KMS-11 (cell line): Measurements from ENCODE around the gene SLC35G6.
"Not testable (repeated sequence)": the region's sequence is repeated elsewhere in the genome, so short reads cannot be mapped to it uniquely, and the experiment has no call there.

Source experiments
- H2AFZ ChIP-seq: fragments of 200-600 bp; sonication (generic); 2 replicates; pipeline ENCODE4 v1.6.1; 2016; ENCODE audit warnings: antibody characterized with exemption, mixed run types, low read depth
- H3K27ac ChIP-seq: fragments of 200-600 bp; sonication (generic); 2 replicates; pipeline ENCODE4 v1.6.1; 2016; ENCODE audit warnings: mild to moderate bottlenecking, mixed run types
- H3K27me3 ChIP-seq: fragments of 200-600 bp; sonication (generic); 2 replicates; pipeline ENCODE4 v1.6.1; 2017; ENCODE audit warnings: mild to moderate bottlenecking, low read depth, mixed run types, moderate library complexity; ENCODE audit not compliant: insufficient read depth
- H3K36me3 ChIP-seq: fragments of 200-600 bp; sonication (generic); 2 replicates; pipeline ENCODE4 v1.6.1; 2017; ENCODE audit warnings: mild to moderate bottlenecking, mixed run types; ENCODE audit not compliant: insufficient read depth
- H3K4me1 ChIP-seq: fragments of 200-600 bp; sonication (generic); 2 replicates; pipeline ENCODE4 v1.6.1; 2016; ENCODE audit warnings: mild to moderate bottlenecking, low read depth, mixed run types; ENCODE audit not compliant: poor library complexity, severe bottlenecking
- H3K4me2 ChIP-seq: fragments of 200-600 bp; sonication (generic); 2 replicates; pipeline ENCODE4 v1.7.0; 2016; ENCODE audit warnings: mild to moderate bottlenecking, mixed run types
- H3K4me3 ChIP-seq: fragments of 200-600 bp; sonication (generic); IDR thresholded peaks from 2 replicates; pipeline ENCODE4 v1.6.1; 2017; ENCODE audit warnings: low read depth, low read length, mixed read lengths; ENCODE audit not compliant: insufficient read depth
- H3K79me2 ChIP-seq: fragments of 200-600 bp; sonication (generic); 2 replicates; pipeline ENCODE4 v1.6.1; 2016; ENCODE audit warnings: low read depth, mixed run types; ENCODE audit not compliant: insufficient read depth
- H3K9ac ChIP-seq: fragments of 200-600 bp; sonication (generic); 2 replicates; pipeline ENCODE4 v1.6.1; 2016; ENCODE audit warnings: mild to moderate bottlenecking, mixed run types
- H4K20me1 ChIP-seq: fragments of 200-600 bp; sonication (generic); 2 replicates; pipeline ENCODE4 v1.6.1; 2016; ENCODE audit warnings: mild to moderate bottlenecking, mixed run types; ENCODE audit not compliant: insufficient read depth
- CTCF ChIP-seq: fragments of 200-600 bp; sonication (generic); conservative IDR thresholded peaks from 2 replicates; pipeline ENCODE4 v1.6.1; 2017; ENCODE audit warnings: low read depth, mild to moderate bottlenecking, antibody characterized with exemption, low read length, moderate library complexity, mixed read lengths

The SLC35G6 gene

GRCh38 chr17:7482742-7483088 lies 1.5 kb downstream of the SLC35G6 start:
- H3K36me3 ChIP-seq, H3K4me3 ChIP-seq, H3K27me3 ChIP-seq, H2AFZ ChIP-seq, H4K20me1 ChIP-seq, H3K4me2 ChIP-seq, H3K4me1 ChIP-seq: not testable (repeated sequence)
- H3K9ac ChIP-seq: peak overlapping the region; percentile 97; the same call in 1 of the 2 replicates
- H3K27ac ChIP-seq: peak overlapping the region; percentile 97
- peaks cover 18% of the 10 kb centered on the region for H3K79me2 ChIP-seq

GRCh38 chr17:7483255-7484066 lies 2.2 kb downstream of the SLC35G6 start:
- no peaks in the 10 kb centered on the region for H3K36me3 ChIP-seq
- no peaks in the 10 kb centered on the region for H4K20me1 ChIP-seq
- H3K27me3 ChIP-seq: no peaks in the 10 kb centered on the region
- no peaks in the 10 kb centered on the region for H3K4me1 ChIP-seq
- H3K9ac ChIP-seq: peak overlapping the region; percentile 97
- peak overlapping the region; percentile 97 for H3K27ac ChIP-seq
- peak overlapping the region; percentile 29; the same call in 1 of the 2 replicates for H3K4me2 ChIP-seq
- H3K79me2 ChIP-seq: peaks cover 18% of the 10 kb centered on the region
- no peak overlapping the region for H3K4me3 ChIP-seq
- no peak overlapping the region for H2AFZ ChIP-seq
- TF ChIP-seq CTCF: no peak

DNA sequence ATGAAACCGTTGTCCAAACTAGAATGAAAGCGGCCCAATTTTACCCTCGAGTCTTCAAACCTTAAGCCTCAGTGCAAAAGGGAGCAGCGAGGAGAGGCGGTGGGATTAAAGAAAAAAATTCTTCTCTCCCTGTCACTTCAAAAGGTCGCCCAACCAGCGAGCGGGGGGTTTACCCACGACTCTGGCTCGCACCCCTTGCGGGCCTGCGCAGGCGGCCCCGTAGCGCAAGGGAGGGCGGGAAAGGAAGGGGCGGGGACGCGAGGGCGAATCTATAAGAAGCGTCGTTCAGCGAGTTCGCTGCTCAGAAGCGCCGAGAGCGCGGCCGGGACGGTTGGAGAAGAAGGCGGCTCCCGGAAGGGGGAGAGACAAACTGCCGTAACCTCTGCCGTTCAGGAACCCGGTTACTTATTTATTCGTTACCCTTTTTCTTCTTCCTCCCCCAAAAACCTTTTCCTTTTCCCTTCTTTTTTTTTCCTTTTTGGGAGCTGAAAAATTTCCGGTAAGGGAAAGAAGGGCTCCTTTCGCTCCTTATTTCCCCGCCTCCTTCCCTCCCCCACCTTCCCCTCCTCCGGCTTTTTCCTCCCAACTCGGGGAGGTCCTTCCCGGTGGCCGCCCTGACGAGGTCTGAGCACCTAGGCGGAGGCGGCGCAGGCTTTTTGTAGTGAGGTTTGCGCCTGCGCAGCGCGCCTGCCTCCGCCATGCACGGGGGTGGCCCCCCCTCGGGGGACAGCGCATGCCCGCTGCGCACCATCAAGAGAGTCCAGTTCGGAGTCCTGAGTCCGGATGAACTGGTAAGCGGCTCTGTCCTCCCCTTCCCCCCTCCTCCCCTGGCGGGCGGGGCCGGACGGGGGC lies 3.0 kb downstream of the SLC35G6 start, which contains the start of gene POLR2A:
Gene POLR2A (plus strand): TSS at position 300 of the 852 bp plus-strand sequence.
- Histone ChIP-seq H3K4me1 (no peaks in the 10 kb centered on the region), H2AFZ (no peak within 1 kb of the TSS), H3K36me3 (no peaks in the 10 kb centered on the region), H3K9ac (peak within 1 kb of the TSS; percentile 97), H4K20me1 (no peaks in the 10 kb centered on the region), H3K27ac (peak within 1 kb of the TSS; percentile 97), H3K27me3 (no peaks in the 10 kb centered on the region), H3K4me3 (no peak within 1 kb of the TSS), H3K4me2 (peak within 1 kb of the TSS; percentile 29; the same call in 1 of the 2 replicates), H3K79me2 (peaks cover 23% of the 10 kb centered on the region)
- TF ChIP-seq CTCF: no peak

DNA sequence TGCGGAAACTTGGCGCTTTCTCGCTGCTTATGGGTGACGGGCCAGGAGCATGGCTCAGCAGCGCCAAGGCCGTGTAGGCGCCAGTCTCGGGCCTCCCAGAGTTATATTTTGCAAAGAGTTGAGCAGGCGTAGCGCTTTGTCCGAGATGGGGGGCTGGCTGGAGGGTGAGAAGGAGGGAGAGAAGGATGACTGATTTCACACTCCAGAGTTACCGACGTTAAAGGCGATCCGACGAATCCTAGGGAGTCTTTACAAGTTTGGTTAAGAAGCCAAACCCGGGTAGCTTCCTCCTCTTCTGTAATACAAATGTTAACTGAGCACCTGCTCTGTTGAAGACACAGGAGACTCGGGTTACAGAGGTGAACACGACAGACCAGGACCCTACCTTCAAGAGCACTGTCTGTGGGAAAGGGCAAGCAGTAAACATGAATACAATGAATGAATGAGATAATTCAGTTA lies 3.7 kb downstream of the SLC35G6 start:
- Histone ChIP-seq H3K4me2 (no peak overlapping the region), H2AFZ (no peak overlapping the region), H3K4me3 (no peak overlapping the region), H3K27ac (no peak overlapping the region), H3K79me2 (peaks cover 27% of the 10 kb centered on the region), H3K4me1 (no peaks in the 10 kb centered on the region), H3K27me3 (no peaks in the 10 kb centered on the region), H3K9ac (peak overlapping the region; percentile 12; the same call in 1 of the 2 replicates), H3K36me3 (no peaks in the 10 kb centered on the region), H4K20me1 (no peaks in the 10 kb centered on the region)
- TF ChIP-seq CTCF: no peak
